ENCODE data around the gene MGLL.
A peak's percentile ranks its signal among the peaks of the same experiment; 100 is the strongest.
"Not testable (repeated sequence)": the region's sequence is repeated elsewhere in the genome, so short reads cannot be mapped to it uniquely, and the experiment has no call there.

The MGLL gene

GRCh38 chr3:127686512-127686894 is 135.8 kb downstream of the MGLL start:
- DNase-seq: no peak

- DNase-seq: no peak
These were observed 136.4 kb downstream of the MGLL start for GRCh38 chr3:127685708-127686511.

- no peak for DNase-seq
These were observed 137.2 kb downstream of the MGLL start for GRCh38 chr3:127684871-127685707.

- DNase-seq: no peak
These were observed 139.8 kb downstream of the MGLL start for GRCh38 chr3:127682561-127682960.

- not testable (repeated sequence) for DNase-seq
These were observed 140.2 kb downstream of the MGLL start for GRCh38 chr3:127682175-127682554.

- DNase-seq: no peak
These were observed 141.5 kb downstream of the MGLL start for GRCh38 chr3:127680798-127681221.

GRCh38 chr3:127680146-127680661 is 142.1 kb downstream of the MGLL start:
- no peak for DNase-seq

GRCh38 chr3:127679534-127680145 is 142.7 kb downstream of the MGLL start:
- DNase-seq: no peak

GRCh38 chr3:127678611-127679533 is 143.4 kb downstream of the MGLL start:
- no peak for DNase-seq

GRCh38 chr3:127678315-127678599 is 144.1 kb downstream of the MGLL start:
- no peak for DNase-seq

GRCh38 chr3:127677541-127678314 is 144.6 kb downstream of the MGLL start:
- no peak for DNase-seq

- no peak for DNase-seq
These were observed 145.4 kb downstream of the MGLL start for GRCh38 chr3:127676921-127677351.

- DNase-seq: no peak
These were observed 145.9 kb downstream of the MGLL start for GRCh38 chr3:127676456-127676855.

GRCh38 chr3:127675651-127676391 is 146.5 kb downstream of the MGLL start:
- peak in 1 of 14 donors; percentile 33 for DNase-seq

GRCh38 chr3:127674790-127675189 is 147.5 kb downstream of the MGLL start:
- DNase-seq: no peak

GRCh38 chr3:127674101-127674721 is 148.1 kb downstream of the MGLL start:
- no peak for DNase-seq

- DNase-seq: peak in 2 of 14 donors; percentile 60 to 64
These were observed 148.9 kb downstream of the MGLL start for GRCh38 chr3:127673191-127674100.

GRCh38 chr3:127672429-127673190 is 149.7 kb downstream of the MGLL start, which contains the start of gene ABTB1:
Gene ABTB1, plus strand, starts transcription at chr3:127672952. Its CDS starts 74 bp downstream, at chr3:127673026.
- DNase-seq: peak in 11 of 14 donors; percentile 29 to 82 (median 67)

Data from C1 segment of cervical spinal cord (tissue), 14 donors.